GM12878 (cell line): ENCODE results near the gene HSPB3. TPM values are rescaled to one million over a fixed set of nuclear protein-coding genes. Genes with fewer than 3 reads are reported as not detected.

ENCODE experiments used
- CBX5 ChIP-seq: sonication (generic); IDR thresholded peaks from 2 replicates; pipeline ENCODE4 v1.6.1; 2016; ENCODE audit warnings: low read depth, moderate library complexity, mild to moderate bottlenecking, inconsistent platforms
- EED ChIP-seq: sonication (generic); IDR thresholded peaks from 2 replicates; pipeline ENCODE4 v1.6.1; 2016; ENCODE audit warnings: antibody characterized with exemption, low read depth
- FOXK2 ChIP-seq: fragments of 450-650 bp; IDR thresholded peaks from 2 replicates; pipeline ENCODE4 v1.6.1; 2017; ENCODE audit warnings: mild to moderate bottlenecking, moderate library complexity
- IKZF1 ChIP-seq: fragments of 450-650 bp; conservative IDR thresholded peaks from 2 replicates; pipeline ENCODE4 v1.6.1; 2017; ENCODE audit warnings: antibody characterized with exemption, mild to moderate bottlenecking
- MEF2B ChIP-seq: fragments of 450-650 bp; IDR thresholded peaks from 2 replicates; pipeline ENCODE4 v1.6.1; 2018; ENCODE audit warnings: mild to moderate bottlenecking, moderate library complexity; ENCODE audit not compliant: partially characterized antibody, poor library complexity, severe bottlenecking
- NFYA ChIP-seq: IDR thresholded peaks from 2 replicates; pipeline ENCODE4 v1.6.1; 2011; ENCODE audit warnings: low read depth, mild to moderate bottlenecking, low read length, improper control_type of control experiment, borderline replicate concordance
- RELA ChIP-seq: fragments of 450-650 bp; IDR thresholded peaks from 2 replicates; pipeline ENCODE4 v1.8.0; 2014; ENCODE audit warnings: borderline replicate concordance; ENCODE audit not compliant: partially characterized antibody
- RUNX3 ChIP-seq: IDR thresholded peaks from 2 replicates; pipeline ENCODE4 v1.6.1; 2012; ENCODE audit warnings: low read length, inconsistent platforms
- SMC3 ChIP-seq: IDR thresholded peaks from 2 replicates; pipeline ENCODE4 v1.6.1; 2011; ENCODE audit warnings: low read length, improper control_type of control experiment, borderline replicate concordance
- SPI1 ChIP-seq: IDR thresholded peaks from 2 replicates; pipeline ENCODE4 v1.6.1; 2011; ENCODE audit warnings: low read depth, mild to moderate bottlenecking, low read length, moderate library complexity, borderline replicate concordance; ENCODE audit not compliant: insufficient read depth
- ZNF274 ChIP-seq: IDR thresholded peaks from one replicate; pipeline ENCODE4 v1.8.0; 2011; ENCODE audit not compliant: insufficient read length, insufficient read depth
- ZZZ3 ChIP-seq: IDR thresholded peaks from 2 replicates; pipeline ENCODE4 v1.6.1; 2011; ENCODE audit warnings: low read depth; ENCODE audit not compliant: control insufficient read depth, insufficient read length
- polyA plus RNA-seq, 11 experiments: library from polyadenylated mRNA; depleted of rRNA in 4 of 11; unstranded in 6 of 11; stranded (reverse) in 5 of 11; fragments of >200 nt; fragmentation: Nextera tagmentation in 4 of 11; fragmentation: Illumina TruSeq in 1 of 11; extraction: Ambion mirVana in 4 of 11; extraction: Trizol in 1 of 11; gene quantifications; 1 replicate in 1 of 11; 2 replicates in 10 of 11; pipeline versions ENCODE4 v1.2.1 to v1.2.3, GENCODE V29; 2011 to 2016; ENCODE audit warnings: inconsistent platforms in 2 of 11, missing spikeins in 2 of 11, low read depth in 1 of 11
- total RNA-seq, 4 experiments: library from RNA; depleted of rRNA in 3 of 4; stranded (reverse); fragments of >200 nt in 3 of 4; fragmentation: Illumina TruSeq in 1 of 4; extraction: Trizol in 1 of 4; gene quantifications; 2 replicates each; pipeline versions ENCODE4 v1.2.1 to v1.2.3, GENCODE V29; 2013 to 2021
- TF ChIP-seq, protein P1 (sequence below): fragments of 450-650 bp; IDR thresholded peaks from 2 replicates; pipeline ENCODE4 v1.6.1; 2017; ENCODE audit warnings: mild to moderate bottlenecking, low read depth, inconsistent platforms; ENCODE audit not compliant: poor library complexity, severe bottlenecking
- TF ChIP-seq, protein P2 (sequence below): fragments of 450-650 bp; IDR thresholded peaks from 2 replicates; pipeline ENCODE4 v1.6.1; 2017; ENCODE audit warnings: low read depth, mild to moderate bottlenecking, moderate library complexity
- TF ChIP-seq, protein P3 (sequence below): fragments of 450-650 bp; IDR thresholded peaks from 2 replicates; pipeline ENCODE4 v1.6.1; 2018; ENCODE audit warnings: mild to moderate bottlenecking, low read depth, moderate library complexity; ENCODE audit not compliant: partially characterized antibody
- TF ChIP-seq, protein P4 (sequence below): IDR thresholded peaks from 2 replicates; pipeline ENCODE4 v1.6.1; 2012; ENCODE audit warnings: low read depth, low read length, improper control_type of control experiment
- TF ChIP-seq, protein P5 (sequence below): IDR thresholded peaks from 2 replicates; pipeline ENCODE4 v1.6.1; 2011; ENCODE audit warnings: mild to moderate bottlenecking, low read depth, low read length, moderate library complexity; ENCODE audit not compliant: insufficient replicate concordance

Gene HSPB3
- total and polyA plus RNA-seq, 10 of the 15 experiments (the other 5 are each of a cell fraction or from before 2014, with no cell fraction given), result 0.11 to 0.60 (median 0.29) TPM; not detected in 7

DNA sequence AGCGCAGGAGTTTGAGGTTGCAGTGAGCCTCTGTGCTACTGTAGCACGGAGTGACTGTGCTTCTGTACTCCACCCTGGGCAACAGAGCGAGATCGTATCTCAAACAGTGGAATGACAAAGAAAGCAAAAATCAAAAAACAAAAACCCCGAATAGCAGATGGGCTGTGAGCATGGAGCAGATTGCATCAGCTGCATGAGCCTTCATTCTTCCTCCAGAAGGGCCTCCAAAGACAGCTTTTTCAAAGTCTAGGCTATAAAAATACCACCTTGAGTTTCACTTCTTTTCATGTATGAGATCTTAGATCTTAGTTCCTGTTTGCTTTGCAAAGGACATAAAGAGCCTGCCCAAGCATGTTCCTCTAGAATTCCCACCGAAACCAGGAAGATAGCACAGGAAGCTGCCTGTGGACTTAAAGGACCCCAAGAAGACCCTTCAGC, 15.0 kb upstream of the HSPB3 start (continued):
- TF ChIP-seq, protein P1, sequence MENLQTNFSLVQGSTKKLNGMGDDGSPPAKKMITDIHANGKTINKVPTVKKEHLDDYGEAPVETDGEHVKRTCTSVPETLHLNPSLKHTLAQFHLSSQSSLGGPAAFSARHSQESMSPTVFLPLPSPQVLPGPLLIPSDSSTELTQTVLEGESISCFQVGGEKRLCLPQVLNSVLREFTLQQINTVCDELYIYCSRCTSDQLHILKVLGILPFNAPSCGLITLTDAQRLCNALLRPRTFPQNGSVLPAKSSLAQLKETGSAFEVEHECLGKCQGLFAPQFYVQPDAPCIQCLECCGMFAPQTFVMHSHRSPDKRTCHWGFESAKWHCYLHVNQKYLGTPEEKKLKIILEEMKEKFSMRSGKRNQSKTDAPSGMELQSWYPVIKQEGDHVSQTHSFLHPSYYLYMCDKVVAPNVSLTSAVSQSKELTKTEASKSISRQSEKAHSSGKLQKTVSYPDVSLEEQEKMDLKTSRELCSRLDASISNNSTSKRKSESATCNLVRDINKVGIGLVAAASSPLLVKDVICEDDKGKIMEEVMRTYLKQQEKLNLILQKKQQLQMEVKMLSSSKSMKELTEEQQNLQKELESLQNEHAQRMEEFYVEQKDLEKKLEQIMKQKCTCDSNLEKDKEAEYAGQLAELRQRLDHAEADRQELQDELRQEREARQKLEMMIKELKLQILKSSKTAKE, result no peak
- TF ChIP-seq, protein P2, sequence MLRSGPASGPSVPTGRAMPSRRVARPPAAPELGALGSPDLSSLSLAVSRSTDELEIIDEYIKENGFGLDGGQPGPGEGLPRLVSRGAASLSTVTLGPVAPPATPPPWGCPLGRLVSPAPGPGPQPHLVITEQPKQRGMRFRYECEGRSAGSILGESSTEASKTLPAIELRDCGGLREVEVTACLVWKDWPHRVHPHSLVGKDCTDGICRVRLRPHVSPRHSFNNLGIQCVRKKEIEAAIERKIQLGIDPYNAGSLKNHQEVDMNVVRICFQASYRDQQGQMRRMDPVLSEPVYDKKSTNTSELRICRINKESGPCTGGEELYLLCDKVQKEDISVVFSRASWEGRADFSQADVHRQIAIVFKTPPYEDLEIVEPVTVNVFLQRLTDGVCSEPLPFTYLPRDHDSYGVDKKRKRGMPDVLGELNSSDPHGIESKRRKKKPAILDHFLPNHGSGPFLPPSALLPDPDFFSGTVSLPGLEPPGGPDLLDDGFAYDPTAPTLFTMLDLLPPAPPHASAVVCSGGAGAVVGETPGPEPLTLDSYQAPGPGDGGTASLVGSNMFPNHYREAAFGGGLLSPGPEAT, result peak; percentile 72
- TF ChIP-seq CBX5 (no peak), RUNX3 (peak; percentile 46), SMC3 (no peak), NFYA (no peak), FOXK2 (no peak), ZZZ3 (no peak), EED (peak; percentile 88), ZNF274 (no peak), IKZF1 (peak; percentile 88), MEF2B (peak; percentile 10), RELA (no peak), SPI1 (peak; percentile 70)
- TF ChIP-seq, protein P3, sequence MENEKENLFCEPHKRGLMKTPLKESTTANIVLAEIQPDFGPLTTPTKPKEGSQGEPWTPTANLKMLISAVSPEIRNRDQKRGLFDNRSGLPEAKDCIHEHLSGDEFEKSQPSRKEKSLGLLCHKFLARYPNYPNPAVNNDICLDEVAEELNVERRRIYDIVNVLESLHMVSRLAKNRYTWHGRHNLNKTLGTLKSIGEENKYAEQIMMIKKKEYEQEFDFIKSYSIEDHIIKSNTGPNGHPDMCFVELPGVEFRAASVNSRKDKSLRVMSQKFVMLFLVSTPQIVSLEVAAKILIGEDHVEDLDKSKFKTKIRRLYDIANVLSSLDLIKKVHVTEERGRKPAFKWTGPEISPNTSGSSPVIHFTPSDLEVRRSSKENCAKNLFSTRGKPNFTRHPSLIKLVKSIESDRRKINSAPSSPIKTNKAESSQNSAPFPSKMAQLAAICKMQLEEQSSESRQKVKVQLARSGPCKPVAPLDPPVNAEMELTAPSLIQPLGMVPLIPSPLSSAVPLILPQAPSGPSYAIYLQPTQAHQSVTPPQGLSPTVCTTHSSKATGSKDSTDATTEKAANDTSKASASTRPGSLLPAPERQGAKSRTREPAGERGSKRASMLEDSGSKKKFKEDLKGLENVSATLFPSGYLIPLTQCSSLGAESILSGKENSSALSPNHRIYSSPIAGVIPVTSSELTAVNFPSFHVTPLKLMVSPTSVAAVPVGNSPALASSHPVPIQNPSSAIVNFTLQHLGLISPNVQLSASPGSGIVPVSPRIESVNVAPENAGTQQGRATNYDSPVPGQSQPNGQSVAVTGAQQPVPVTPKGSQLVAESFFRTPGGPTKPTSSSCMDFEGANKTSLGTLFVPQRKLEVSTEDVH, result no peak
- TF ChIP-seq, protein P4, sequence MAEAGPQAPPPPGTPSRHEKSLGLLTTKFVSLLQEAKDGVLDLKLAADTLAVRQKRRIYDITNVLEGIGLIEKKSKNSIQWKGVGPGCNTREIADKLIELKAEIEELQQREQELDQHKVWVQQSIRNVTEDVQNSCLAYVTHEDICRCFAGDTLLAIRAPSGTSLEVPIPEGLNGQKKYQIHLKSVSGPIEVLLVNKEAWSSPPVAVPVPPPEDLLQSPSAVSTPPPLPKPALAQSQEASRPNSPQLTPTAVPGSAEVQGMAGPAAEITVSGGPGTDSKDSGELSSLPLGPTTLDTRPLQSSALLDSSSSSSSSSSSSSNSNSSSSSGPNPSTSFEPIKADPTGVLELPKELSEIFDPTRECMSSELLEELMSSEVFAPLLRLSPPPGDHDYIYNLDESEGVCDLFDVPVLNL, result no peak
- TF ChIP-seq, protein P5, sequence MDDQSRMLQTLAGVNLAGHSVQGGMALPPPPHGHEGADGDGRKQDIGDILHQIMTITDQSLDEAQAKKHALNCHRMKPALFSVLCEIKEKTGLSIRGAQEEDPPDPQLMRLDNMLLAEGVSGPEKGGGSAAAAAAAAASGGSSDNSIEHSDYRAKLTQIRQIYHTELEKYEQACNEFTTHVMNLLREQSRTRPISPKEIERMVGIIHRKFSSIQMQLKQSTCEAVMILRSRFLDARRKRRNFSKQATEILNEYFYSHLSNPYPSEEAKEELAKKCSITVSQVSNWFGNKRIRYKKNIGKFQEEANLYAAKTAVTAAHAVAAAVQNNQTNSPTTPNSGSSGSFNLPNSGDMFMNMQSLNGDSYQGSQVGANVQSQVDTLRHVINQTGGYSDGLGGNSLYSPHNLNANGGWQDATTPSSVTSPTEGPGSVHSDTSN, result no peak
